IMR-90 (cell line): ENCODE results near the gene POLR3K. TPM values are rescaled to one million over a fixed set of nuclear protein-coding genes. Genes with fewer than 3 reads are reported as not detected.

ENCODE experiments used
- ATAC-seq: fragments of 200-7000 bp; cut with Tn5 transposase; 2 replicates; pipeline ENCODE4 v1.9.1; 2020; ENCODE audit warnings: low read depth, mild to moderate bottlenecking, moderate library complexity
- BruUV-seq: library from RNA; stranded (reverse); fragments of 400-500 nt; replicated peaks from 2 replicates; lab custom pipeline; 2021; lab: Mats Ljungman, UMichigan
- CTCF ChIA-PET: fragments of 300-600 bp; formaldehyde crosslinking; extraction: SDS; loops from one replicate; lab custom pipeline; 2021; ENCODE audit warnings: antibody characterized with exemption; lab: Yijun Ruan, JAX
- POLR2A ChIA-PET: fragments of 300-600 bp; sonication (Branson Sonifier 250); formaldehyde crosslinking; loops from one replicate; lab custom pipeline; 2022; ENCODE audit warnings: antibody characterized with exemption; ENCODE audit not compliant: unreplicated experiment; lab: Charles Lee
- DNase-seq: peaks from one replicate; pipeline ENCODE4 v3.0.0; 2013
- H2AFZ ChIP-seq: replicated peaks from 2 replicates; pipeline ENCODE3; 2013; ENCODE audit warnings: low read length, mild to moderate bottlenecking; ENCODE audit not compliant: poor library complexity
- H2AK5ac ChIP-seq: 2 replicates; pipeline ENCODE4 v1.6.1; 2013; ENCODE audit warnings: low read depth, low read length, inconsistent platforms
- H2AK9ac ChIP-seq: replicated peaks from 2 replicates; pipeline ENCODE3; 2013; ENCODE audit warnings: mild to moderate bottlenecking, low read depth, low read length, moderate library complexity; ENCODE audit not compliant: poor library complexity
- H2BK120ac ChIP-seq: 2 replicates; pipeline ENCODE4 v1.6.1; 2013; ENCODE audit warnings: low read depth, low read length, inconsistent platforms
- H2BK15ac ChIP-seq: 3 replicates; pipeline ENCODE4 v1.6.1; 2013; ENCODE audit warnings: low read depth, low read length, inconsistent platforms
- H2BK20ac ChIP-seq: 2 replicates; pipeline ENCODE4 v1.6.1; 2013; ENCODE audit warnings: low read depth, mild to moderate bottlenecking, inconsistent platforms, low read length, moderate library complexity
- H2BK5ac ChIP-seq: 2 replicates; pipeline ENCODE4 v1.6.1; 2013; ENCODE audit warnings: mild to moderate bottlenecking, low read depth, low read length, inconsistent platforms; ENCODE audit not compliant: poor library complexity, severe bottlenecking
- H3K14ac ChIP-seq: replicated peaks from 2 replicates; pipeline ENCODE4 v1.6.1; 2013; ENCODE audit warnings: low read depth, low read length, inconsistent platforms
- H3K18ac ChIP-seq: 2 replicates; pipeline ENCODE4 v1.6.1; 2013; ENCODE audit warnings: low read depth, low read length, control low read depth
- H3K23ac ChIP-seq: 2 replicates; pipeline ENCODE4 v1.6.1; 2013; ENCODE audit warnings: low read depth, low read length, inconsistent platforms
- H3K27ac ChIP-seq: 2 replicates; pipeline ENCODE4 v1.5.1; 2013; ENCODE audit warnings: mild to moderate bottlenecking, control low read depth, low read length; ENCODE audit not compliant: insufficient read depth
- H3K27me3 ChIP-seq: 2 replicates; pipeline ENCODE4 v1.6.1; 2013; ENCODE audit warnings: low read length; ENCODE audit not compliant: control insufficient read depth, insufficient read depth
- H3K36me3 ChIP-seq: 2 replicates; pipeline ENCODE4 v1.6.1; 2013; ENCODE audit warnings: low read length, mixed read lengths; ENCODE audit not compliant: control insufficient read depth, insufficient read depth
- H3K4ac ChIP-seq: 2 replicates; pipeline ENCODE4 v1.6.1; 2013; ENCODE audit warnings: low read depth, low read length, inconsistent platforms
- H3K4me1 ChIP-seq: 2 replicates; pipeline ENCODE4 v1.6.1; 2013; ENCODE audit warnings: low read length, mixed read lengths; ENCODE audit not compliant: control insufficient read depth, insufficient read depth
- H3K4me2 ChIP-seq: 2 replicates; pipeline ENCODE4 v1.6.1; 2013; ENCODE audit warnings: low read depth, mild to moderate bottlenecking, control low read depth, low read length, moderate library complexity
- H3K4me3 ChIP-seq: 2 replicates; pipeline ENCODE4 v1.5.1; 2013; ENCODE audit warnings: low read depth, mild to moderate bottlenecking, control low read depth, low read length, moderate library complexity; ENCODE audit not compliant: insufficient read depth
- H3K56ac ChIP-seq: 2 replicates; pipeline ENCODE4 v1.6.1; 2013; ENCODE audit warnings: low read length, inconsistent platforms; ENCODE audit not compliant: insufficient read depth; ENCODE audit errors: extremely low read depth
- H3K79me1 ChIP-seq, 2 experiments: 2 replicates each; pipeline ENCODE4 v1.6.1; 2013; ENCODE audit warnings: low read length in 2 of 2, inconsistent platforms in 1 of 2, low read depth in 1 of 2
- H3K9ac ChIP-seq: 2 replicates; pipeline ENCODE4 v1.6.1; 2013; ENCODE audit warnings: low read depth, low read length, control low read depth
- H3K9me1 ChIP-seq: 2 replicates; pipeline ENCODE4 v1.6.1; 2013; ENCODE audit warnings: low read length, inconsistent platforms; ENCODE audit not compliant: insufficient read depth
- H3K9me3 ChIP-seq: 2 replicates; pipeline ENCODE4 v1.6.1; 2013; ENCODE audit warnings: low read length; ENCODE audit not compliant: control insufficient read depth, insufficient read depth
- H4K20me1 ChIP-seq: 2 replicates; pipeline ENCODE4 v1.6.1; 2013; ENCODE audit warnings: low read length, inconsistent platforms; ENCODE audit not compliant: insufficient read depth
- H4K5ac ChIP-seq: 2 replicates; pipeline ENCODE4 v1.6.1; 2013; ENCODE audit warnings: mild to moderate bottlenecking, low read depth, low read length, control low read depth
- H4K8ac ChIP-seq, 2 experiments: 2 replicates each; pipeline ENCODE4 v1.6.1; 2013; ENCODE audit warnings: low read depth in 2 of 2, low read length in 2 of 2, control low read depth in 1 of 2, inconsistent platforms in 1 of 2
- H4K91ac ChIP-seq: 2 replicates; pipeline ENCODE4 v1.6.1; 2013; ENCODE audit warnings: low read depth, low read length, inconsistent platforms; ENCODE audit not compliant: insufficient read depth
- BHLHE40 ChIP-seq: fragments of 150-350 bp; IDR thresholded peaks from 2 replicates; pipeline ENCODE4 v1.6.1; 2016; ENCODE audit warnings: mild to moderate bottlenecking, low read depth, low read length
- CEBPB ChIP-seq: IDR thresholded peaks from 2 replicates; pipeline ENCODE4 v1.6.1; 2012; ENCODE audit warnings: low read depth, low read length, improper control_type of control experiment
- CHD1 ChIP-seq: IDR thresholded peaks from 2 replicates; pipeline ENCODE4 v1.6.1; 2012; ENCODE audit warnings: low read depth, low read length, improper control_type of control experiment
- CTCF ChIP-seq: conservative IDR thresholded peaks from 2 replicates; pipeline ENCODE4 v1.5.1; 2012; ENCODE audit warnings: mild to moderate bottlenecking, low read depth, low read length, improper control_type of control experiment
- FOS ChIP-seq: fragments of 150-350 bp; IDR thresholded peaks from 2 replicates; pipeline ENCODE4 v1.6.1; 2016; ENCODE audit warnings: low read depth, low read length
- MAFK ChIP-seq: IDR thresholded peaks from 2 replicates; pipeline ENCODE4 v1.6.1; 2012; ENCODE audit warnings: low read depth, low read length, improper control_type of control experiment
- MAZ ChIP-seq: IDR thresholded peaks from 2 replicates; pipeline ENCODE4 v1.6.1; 2012; ENCODE audit warnings: low read depth, mild to moderate bottlenecking, low read length, improper control_type of control experiment, moderate library complexity, borderline replicate concordance
- MXI1 ChIP-seq: IDR thresholded peaks from 2 replicates; pipeline ENCODE4 v1.6.1; 2012; ENCODE audit warnings: low read depth, mild to moderate bottlenecking, low read length, moderate library complexity, borderline replicate concordance
- NFE2L2 ChIP-seq: fragments of 150-350 bp; IDR thresholded peaks from 2 replicates; pipeline ENCODE4 v1.6.1; 2016; ENCODE audit warnings: low read depth, mild to moderate bottlenecking, low read length
- RAD21 ChIP-seq: IDR thresholded peaks from 2 replicates; pipeline ENCODE4 v1.6.1; 2012; ENCODE audit warnings: low read length, improper control_type of control experiment
- RCOR1 ChIP-seq: IDR thresholded peaks from 2 replicates; pipeline ENCODE4 v1.6.1; 2012; ENCODE audit warnings: mild to moderate bottlenecking, low read length, improper control_type of control experiment; ENCODE audit not compliant: insufficient replicate concordance
- RFX5 ChIP-seq: IDR thresholded peaks from 2 replicates; pipeline ENCODE4 v1.8.0; 2012; ENCODE audit warnings: low read depth, mild to moderate bottlenecking, low read length, moderate library complexity
- SMC3 ChIP-seq: fragments of 150-350 bp; IDR thresholded peaks from 2 replicates; pipeline ENCODE4 v1.6.1; 2016; ENCODE audit warnings: low read depth, mild to moderate bottlenecking, antibody characterized with exemption, low read length, moderate library complexity
- USF2 ChIP-seq: fragments of 150-350 bp; IDR thresholded peaks from 2 replicates; pipeline ENCODE4 v1.6.1; 2017; ENCODE audit warnings: mild to moderate bottlenecking, antibody characterized with exemption, low read length, low read depth
- WGBS, 2 experiments: methylation state at CpG; one replicate each; pipeline versions ENCODE4 v1.1.5 to v1.1.7; 2013; ENCODE audit warnings: missing lambda C conversion rate in 2 of 2; ENCODE audit not compliant: insufficient read length in 1 of 2; ENCODE audit errors: extremely low coverage in 2 of 2; 5-methylcytosine and 5-hydroxymethylcytosine counted together
- dilution Hi-C: fragments of 300-500 bp; cut with HindIII; formaldehyde crosslinking; loops from one replicate; pipeline ENCODE4 v1.14.3; 2018; ENCODE audit warnings: low sequenced_read_pairs; ENCODE audit not compliant: unreplicated experiment
- in situ Hi-C: fragments of 300-500 bp; cut with MboI; formaldehyde crosslinking; loops from 3 replicates; pipeline ENCODE4 v1.14.3; 2019; ENCODE audit warnings: low sequenced_read_pairs, inconsistent platforms, mixed read lengths
- intact Hi-C: fragments of 100-400 bp; cut with micrococcal nuclease; formaldehyde crosslinking; loops from 2 replicates; pipeline ENCODE4 v1.10.0; 2022
- polyA plus RNA-seq, 3 experiments: library from polyadenylated mRNA; depleted of rRNA; stranded (reverse); fragments of >200 nt; gene quantifications; 2 replicates each; pipeline ENCODE4 v1.2.3, GENCODE V29; 2012; ENCODE audit warnings: low replicate concordance in 1 of 3
- total RNA-seq: library from RNA; depleted of rRNA; stranded (reverse); fragments of >200 nt; gene quantifications from 2 replicates; pipeline ENCODE4 v1.2.3, GENCODE V29; 2012

POLR3K gene
- total and polyA plus RNA-seq, 2 of the 4 experiments (the other 2 are of a cell fraction): 9.0 to 39.5 TPM

GRCh38 chr16:50769-51591 lies 2.4 kb downstream of the POLR3K start:
- BruUV-seq: no TSS peak
- POLR2A ChIA-PET: no interaction called here
- H3K4me2 ChIP-seq: no peak overlapping the region
- no peak for TF ChIP-seq CHD1
- no peak for TF ChIP-seq RFX5
- TF ChIP-seq RCOR1: no peak
- no peak for TF ChIP-seq MAZ
- no peak for TF ChIP-seq SMC3
- TF ChIP-seq RAD21: no peak
- no peak for TF ChIP-seq MAFK
- no peak for TF ChIP-seq CTCF
- no peak for TF ChIP-seq USF2
- TF ChIP-seq BHLHE40: no peak
- TF ChIP-seq FOS: no peak
- TF ChIP-seq NFE2L2: no peak
- TF ChIP-seq CEBPB: no peak
- TF ChIP-seq MXI1: no peak

More at GRCh38 chr16:50769-51591, 2.4 kb downstream of the POLR3K start:
- no peak overlapping the region for H4K8ac ChIP-seq
- no peak overlapping the region for H2BK120ac ChIP-seq
- H2BK5ac ChIP-seq: no peak overlapping the region
- no peak overlapping the region for H3K23ac ChIP-seq
- peaks cover 19% of the 10 kb centered on the region for H4K20me1 ChIP-seq
- no peak overlapping the region for H3K4me3 ChIP-seq
- no peak overlapping the region for H3K18ac ChIP-seq
- dilution Hi-C loops: no loop called here
- H3K36me3 ChIP-seq: peaks cover 18% of the 10 kb centered on the region
- H4K5ac ChIP-seq: no peak overlapping the region
- H3K9me1 ChIP-seq: 0 out of 2 replicates have a peak, but pooled peaks cover 8% of the 10 kb centered on the region
- CTCF ChIA-PET: no interaction called here
- WGBS, 2 experiments: 83% methylated on average over 8 of the region's 15 CpGs; no CpG with 5 or more reads in 1 of the 2 experiments
- H3K4ac ChIP-seq: no peak overlapping the region
- DNase-seq (no peak), ATAC-seq (no peak)
- no peak overlapping the region for H3K27ac ChIP-seq
- no peak overlapping the region for H3K56ac ChIP-seq
- H3K9me3 ChIP-seq: no peaks in the 10 kb centered on the region
- H3K79me1 ChIP-seq: peaks cover 20 to 58% of the 10 kb centered on the region in 2 experiments
- in situ Hi-C loops: no loop called here
- no peak overlapping the region for H2AK5ac ChIP-seq
- H2AFZ ChIP-seq: no peak overlapping the region
- no peaks in the 10 kb centered on the region for H3K27me3 ChIP-seq
- peaks cover 2% of the 10 kb centered on the region; the same call in 1 of the 2 replicates for H3K4me1 ChIP-seq
- H2BK20ac ChIP-seq: no peak overlapping the region
- H2BK15ac ChIP-seq: no peak overlapping the region
- no peak overlapping the region for H3K9ac ChIP-seq
- H3K14ac ChIP-seq: no peak overlapping the region
- H2AK9ac ChIP-seq: no peak overlapping the region
- intact Hi-C loops: no loop called here
- H4K91ac ChIP-seq: no peak overlapping the region
